COLO668 (cell line): ENCODE measurements around the gene CCR5.
"Not testable (repeated sequence)": the region's sequence is repeated elsewhere in the genome, so short reads cannot be mapped to it uniquely, and the experiment has no call there.

Source experiments
- DNase-seq: peaks from one replicate; lab custom pipeline; 2025; ENCODE audit not compliant: unreplicated experiment; lab: John Stamatoyannopoulos, UW

Gene CCR5

GRCh38 chr3:46383211-46383950 lies 12.6 kb downstream of the CCR5 start:
- DNase-seq, result no peak

DNA sequence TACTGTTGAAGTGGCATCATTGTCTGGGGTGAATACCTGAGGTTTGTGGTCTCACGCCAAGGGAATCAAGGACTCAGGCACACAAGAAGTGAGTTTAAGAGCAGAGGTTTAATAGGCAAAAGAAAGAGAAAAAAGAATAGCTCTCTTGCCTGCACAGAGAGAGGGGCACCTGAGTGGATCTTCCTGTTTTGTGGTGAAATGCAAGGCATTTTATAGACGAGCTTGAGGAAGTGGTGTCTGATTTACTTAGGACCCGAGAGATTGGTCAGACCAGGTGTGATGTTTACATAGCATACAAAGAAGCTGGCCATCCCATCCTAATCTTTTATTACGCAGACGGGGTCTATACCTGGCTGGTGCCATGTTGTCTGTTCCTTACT lies 13.2 kb downstream of the CCR5 start:
- DNase-seq, result no peak

- no peak for DNase-seq
Measured at GRCh38 chr3:46386205-46386604, 15.5 kb downstream of the CCR5 start.

DNA sequence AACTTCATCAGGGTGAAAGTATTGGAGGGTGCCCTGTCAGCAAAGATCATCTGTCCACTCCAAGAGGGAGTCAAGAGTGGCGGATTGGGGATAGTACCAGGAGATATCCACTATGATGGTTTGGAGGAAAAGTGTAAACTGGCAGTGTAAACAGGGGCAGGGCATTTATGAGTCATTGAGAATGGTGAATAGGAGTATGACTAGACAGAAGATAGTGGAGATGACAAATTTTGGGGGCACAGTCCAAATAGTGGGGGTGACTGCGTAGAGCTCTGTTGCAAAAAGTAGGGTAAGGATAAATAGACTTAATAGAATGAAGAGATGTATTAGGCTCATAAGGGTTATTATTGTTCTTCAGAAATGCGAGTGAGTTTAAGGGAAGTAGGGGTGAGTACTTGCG lies 18.1 kb downstream of the CCR5 start:
- DNase-seq, result not testable (repeated sequence)

- DNase-seq, result no peak
Measured at GRCh38 chr3:46389306-46389705, 18.6 kb downstream of the CCR5 start.

- not testable (repeated sequence) for DNase-seq
Measured at GRCh38 chr3:46391526-46391925, 20.8 kb downstream of the CCR5 start.

DNA sequence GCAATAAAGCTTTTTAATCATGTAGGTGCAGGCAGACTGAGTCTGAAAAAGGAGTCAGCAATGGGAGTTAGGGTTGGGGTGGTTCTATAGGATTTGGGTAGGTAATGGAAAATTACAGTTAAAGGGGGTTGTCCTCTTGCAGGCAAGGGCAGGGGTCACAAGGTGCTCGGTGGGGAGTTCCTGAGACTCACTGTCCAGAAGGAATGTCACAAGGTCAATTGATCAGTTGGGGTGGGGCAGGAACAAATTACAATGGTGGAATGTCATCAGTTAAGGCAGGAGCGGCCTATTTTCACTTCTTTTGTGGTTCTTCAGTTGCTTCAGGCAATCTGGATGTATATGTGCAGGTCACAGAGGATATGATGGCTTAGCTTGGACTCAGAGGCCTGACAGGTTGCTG lies 22.3 kb downstream of the CCR5 start:
- no peak for DNase-seq

GRCh38 chr3:46393554-46394434 lies 23.0 kb downstream of the CCR5 start:
- peak; percentile 2 for DNase-seq

DNA sequence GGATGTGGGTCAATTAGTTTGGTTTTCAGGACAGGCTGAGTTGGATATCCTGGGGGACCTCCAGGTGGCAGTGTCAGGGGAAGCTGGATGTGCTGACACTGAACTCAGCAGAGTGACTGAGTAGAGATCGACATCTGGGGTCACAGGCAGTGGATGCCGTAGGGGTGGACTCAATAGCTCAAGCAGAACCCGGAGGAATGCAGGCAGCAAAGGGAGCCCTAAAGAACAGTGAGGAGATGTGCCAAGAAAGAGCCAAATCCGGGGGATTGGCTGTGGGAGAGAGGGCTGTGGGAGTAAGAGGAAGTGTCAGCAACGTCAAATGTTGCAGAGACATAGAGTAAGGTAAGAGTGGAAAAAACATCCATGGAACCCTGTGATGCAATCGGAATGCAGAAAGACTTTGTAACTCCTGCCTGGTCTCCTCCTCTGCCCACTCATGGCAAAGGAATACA lies 24.5 kb downstream of the CCR5 start:
- no peak for DNase-seq

- DNase-seq, result no peak
Measured at GRCh38 chr3:46395766-46396530, 25.2 kb downstream of the CCR5 start.

GRCh38 chr3:46397111-46397510 lies 26.4 kb downstream of the CCR5 start:
- no peak for DNase-seq

DNA sequence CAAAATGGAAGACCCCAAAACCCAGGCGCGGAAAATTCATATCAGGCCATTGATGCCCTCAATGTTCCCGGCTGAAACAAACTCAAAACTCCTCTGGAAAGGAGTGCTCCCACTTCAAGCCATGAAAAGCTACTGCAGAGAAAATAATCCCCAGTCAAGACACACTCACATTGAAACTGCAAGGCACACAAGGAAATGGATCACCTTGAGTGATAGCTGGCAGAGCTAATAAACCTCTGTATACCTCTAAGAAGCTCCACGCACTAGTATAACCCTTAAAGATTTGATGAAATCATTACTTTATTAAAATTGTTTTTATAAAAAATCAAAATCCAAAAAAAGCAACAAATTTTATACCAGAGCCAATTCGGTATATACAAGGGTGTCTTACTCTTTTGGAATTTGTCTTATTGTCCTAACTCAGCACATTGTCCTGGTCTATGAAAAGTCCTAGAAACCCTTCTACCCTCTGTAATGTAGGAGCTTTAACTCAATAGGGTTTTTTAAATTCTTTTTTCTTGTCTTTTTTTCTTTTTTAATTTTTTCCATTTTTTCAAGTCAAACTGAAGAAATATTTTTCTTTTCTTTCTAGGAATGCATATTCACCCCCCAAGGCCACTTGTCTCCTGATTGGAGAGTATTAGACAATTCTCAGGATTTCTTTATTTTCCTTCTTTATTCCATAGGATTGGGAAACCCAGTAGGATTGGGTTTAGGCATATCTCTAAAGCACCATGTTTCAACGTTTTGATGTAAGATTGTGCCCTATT lies 27.6 kb downstream of the CCR5 start:
- DNase-seq, result no peak

- DNase-seq, result no peak
Measured at GRCh38 chr3:46399098-46399497, 28.4 kb downstream of the CCR5 start.

- DNase-seq, result no peak
Measured at GRCh38 chr3:46399557-46399956, 28.8 kb downstream of the CCR5 start.

- no peak for DNase-seq
Measured at GRCh38 chr3:46400000-46400734, 29.4 kb downstream of the CCR5 start.

DNA sequence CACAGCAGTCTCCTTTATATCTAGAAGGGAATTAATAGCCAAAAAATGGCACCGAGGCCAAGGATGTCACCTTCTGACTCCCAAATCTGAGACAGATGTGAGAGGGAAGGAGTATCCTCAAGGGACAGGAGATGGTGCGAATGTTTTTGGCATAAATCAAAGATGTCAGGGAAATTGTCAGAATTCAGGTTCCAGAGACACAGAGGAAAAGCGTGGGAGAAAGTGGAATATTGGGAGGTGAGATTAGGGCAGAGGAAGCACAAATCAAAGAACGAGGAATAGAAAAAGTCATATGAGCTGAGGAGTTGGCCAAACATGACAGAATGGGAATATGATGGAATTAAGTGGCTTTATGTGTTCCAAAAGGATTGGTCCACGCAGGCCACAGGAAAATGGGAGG lies 30.1 kb downstream of the CCR5 start:
- no peak for DNase-seq

DNA sequence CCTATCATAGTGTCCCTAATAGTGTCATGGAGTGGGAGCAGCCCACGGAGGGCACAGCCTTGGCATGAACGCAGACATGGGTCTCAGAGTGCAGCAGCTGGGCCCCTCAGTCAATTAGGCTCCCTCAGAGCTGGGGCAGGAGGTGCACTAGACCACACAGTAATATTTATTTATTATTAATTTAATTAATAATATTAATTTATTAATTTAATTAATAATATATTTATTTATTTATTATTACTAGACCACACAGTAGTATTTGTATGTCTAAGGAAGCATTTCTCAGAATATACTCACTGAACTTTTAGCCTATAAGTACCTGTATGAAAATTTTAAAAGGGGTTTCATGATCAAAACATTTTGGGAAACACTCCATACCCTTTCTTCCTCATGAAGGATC lies 30.8 kb downstream of the CCR5 start:
- no peak for DNase-seq

GRCh38 chr3:46402902-46403301 lies 32.2 kb downstream of the CCR5 start:
- not testable (repeated sequence) for DNase-seq

DNA sequence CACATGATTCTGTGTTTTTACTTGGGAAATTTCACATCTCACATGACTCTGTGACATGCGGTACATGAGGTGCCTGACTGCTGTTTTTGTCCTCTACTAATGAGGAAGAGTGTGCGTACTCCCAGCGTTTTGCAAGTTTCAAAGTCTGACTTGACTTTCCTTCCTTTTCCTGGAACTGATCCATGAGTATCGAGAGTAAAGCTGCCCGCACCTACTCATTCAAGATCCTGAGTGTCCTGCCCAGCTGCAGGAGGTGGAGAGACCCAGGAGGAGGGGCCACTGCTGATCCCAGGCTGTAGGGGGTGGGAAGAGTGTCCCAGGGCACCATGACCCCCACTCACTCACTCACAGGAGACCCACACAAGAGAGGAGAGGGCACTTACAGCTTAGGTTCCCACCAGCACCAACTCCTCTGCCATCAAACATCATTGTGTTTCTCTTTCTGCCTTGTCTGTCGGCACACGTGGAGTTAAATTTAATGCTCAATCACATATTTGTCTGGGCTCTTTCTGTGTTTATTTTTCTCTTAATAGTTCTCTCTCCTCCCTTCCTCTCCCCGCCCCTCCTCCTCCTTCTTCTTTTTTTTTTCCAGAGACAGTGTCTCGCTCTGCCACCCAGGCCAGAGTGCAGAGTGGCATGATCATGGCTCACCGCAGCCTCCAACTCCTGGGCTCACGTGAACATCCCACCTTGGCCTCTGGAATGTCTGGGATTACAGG lies 34.7 kb downstream of the CCR5 start:
- DNase-seq, result no peak

DNA sequence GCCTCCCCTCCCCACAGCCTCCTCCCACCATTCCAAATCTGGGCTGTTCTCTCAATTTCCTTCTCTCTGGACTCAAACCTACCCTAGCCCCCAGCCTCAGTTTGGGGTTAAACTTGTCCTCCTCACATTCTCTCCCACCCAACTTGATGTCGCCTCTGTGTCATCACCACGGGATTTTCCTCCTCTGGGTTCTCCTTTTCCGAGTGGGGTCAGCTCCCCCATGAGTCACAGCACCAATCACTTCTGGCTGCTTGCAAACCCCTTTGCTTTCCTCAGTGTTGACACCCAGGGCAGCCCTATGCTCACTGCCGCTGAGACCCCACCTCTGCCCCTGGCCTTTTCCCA lies 35.7 kb downstream of the CCR5 start:
- DNase-seq, result no peak
